Stimulated activated memory B cell treated with anti-CD40 and anti-IgM and Interleukin-4, amounts not matched to agents 10 μg/mL and 1 μg/mL and 100 μg/mL, for 72 hours (primary cell): ENCODE measurements around the gene MRPL22.
"Not testable (repeated sequence)": the region's sequence is repeated elsewhere in the genome, so short reads cannot be mapped to it uniquely, and the experiment has no call there.

Experiments used
- ATAC-seq: fragments of 150-1000 bp; cut with Tn5 transposase; 2 replicates; pipeline ENCODE4 v1.10.0; 2021
- H3K27ac Mint-ChIP-seq: one replicate; pipeline ENCODE4 v1.8.0; 2022; ENCODE audit warnings: mild to moderate bottlenecking, mixed read lengths
- H3K27me3 Mint-ChIP-seq: one replicate; pipeline ENCODE4 v1.8.0; 2022; ENCODE audit warnings: mixed read lengths
- H3K36me3 Mint-ChIP-seq: one replicate; pipeline ENCODE4 v1.8.0; 2022; ENCODE audit warnings: mixed read lengths
- H3K4me1 Mint-ChIP-seq: one replicate; pipeline ENCODE4 v1.8.0; 2022; ENCODE audit warnings: mixed read lengths
- H3K4me3 Mint-ChIP-seq: one replicate; pipeline ENCODE4 v1.8.0; 2022; ENCODE audit warnings: mild to moderate bottlenecking, moderate library complexity, mixed read lengths
- H3K9me3 Mint-ChIP-seq: one replicate; pipeline ENCODE4 v1.8.0; 2022; ENCODE audit warnings: mixed read lengths

MRPL22 gene

GRCh38 chr5:154966874-154967273 is 26.0 kb downstream of the MRPL22 start:
- Mint-ChIP-seq H3K9me3 (no peaks in the 10 kb centered on the region), H3K4me3 (no peak overlapping the region), H3K4me1 (no peaks in the 10 kb centered on the region), H3K27ac (no peak overlapping the region), H3K36me3 (peaks cover 56% of the 10 kb centered on the region), H3K27me3 (no peaks in the 10 kb centered on the region)
- ATAC-seq: no peak

- H3K4me1 Mint-ChIP-seq: no peaks in the 10 kb centered on the region
- H3K36me3 Mint-ChIP-seq: peaks cover 56% of the 10 kb centered on the region
- no peak for ATAC-seq
- H3K4me3 Mint-ChIP-seq: no peak overlapping the region
- H3K27me3 Mint-ChIP-seq: no peaks in the 10 kb centered on the region
- no peaks in the 10 kb centered on the region for H3K9me3 Mint-ChIP-seq
- H3K27ac Mint-ChIP-seq: no peak overlapping the region
Measured at GRCh38 chr5:154967421-154968024, 26.6 kb downstream of the MRPL22 start.

GRCh38 chr5:154968953-154969352 is 28.1 kb downstream of the MRPL22 start:
- no peaks in the 10 kb centered on the region for H3K4me1 Mint-ChIP-seq
- ATAC-seq: no peak
- no peaks in the 10 kb centered on the region for H3K27me3 Mint-ChIP-seq
- H3K36me3 Mint-ChIP-seq: peaks cover 49% of the 10 kb centered on the region
- no peaks in the 10 kb centered on the region for H3K9me3 Mint-ChIP-seq
- H3K4me3 Mint-ChIP-seq: no peak overlapping the region
- no peak overlapping the region for H3K27ac Mint-ChIP-seq

GRCh38 chr5:154970759-154971158 is 29.9 kb downstream of the MRPL22 start:
- ATAC-seq: no peak
- Mint-ChIP-seq H3K9me3 (peaks cover 4% of the 10 kb centered on the region), H3K4me3 (no peak overlapping the region), H3K27me3 (no peaks in the 10 kb centered on the region), H3K4me1 (no peaks in the 10 kb centered on the region), H3K27ac (no peak overlapping the region), H3K36me3 (peaks cover 39% of the 10 kb centered on the region)

GRCh38 chr5:154971501-154971900 is 30.6 kb downstream of the MRPL22 start:
- Mint-ChIP-seq H3K9me3 (peaks cover 6% of the 10 kb centered on the region), H3K4me1 (no peaks in the 10 kb centered on the region), H3K36me3 (peaks cover 37% of the 10 kb centered on the region), H3K27ac (no peak overlapping the region), H3K27me3 (no peaks in the 10 kb centered on the region), H3K4me3 (no peak overlapping the region)
- ATAC-seq: no peak

GRCh38 chr5:154972476-154973080 is 31.7 kb downstream of the MRPL22 start:
- ATAC-seq: no peak
- H3K4me1 Mint-ChIP-seq: no peaks in the 10 kb centered on the region
- H3K36me3 Mint-ChIP-seq: peaks cover 39% of the 10 kb centered on the region
- H3K27me3 Mint-ChIP-seq: no peaks in the 10 kb centered on the region
- peaks cover 9% of the 10 kb centered on the region for H3K9me3 Mint-ChIP-seq
- no peak overlapping the region for H3K27ac Mint-ChIP-seq
- H3K4me3 Mint-ChIP-seq: no peak overlapping the region

- H3K27ac Mint-ChIP-seq, H3K4me1 Mint-ChIP-seq, ATAC-seq, H3K9me3 Mint-ChIP-seq, H3K4me3 Mint-ChIP-seq, H3K27me3 Mint-ChIP-seq: not testable (repeated sequence)
- peaks cover 20% of the 10 kb centered on the region for H3K36me3 Mint-ChIP-seq
Measured at GRCh38 chr5:154976082-154976481, 35.2 kb downstream of the MRPL22 start.

GRCh38 chr5:154977409-154977808 is 36.5 kb downstream of the MRPL22 start:
- Mint-ChIP-seq H3K36me3 (peaks cover 20% of the 10 kb centered on the region), H3K4me1 (no peaks in the 10 kb centered on the region), H3K27me3 (no peaks in the 10 kb centered on the region), H3K9me3 (peaks cover 9% of the 10 kb centered on the region), H3K4me3 (no peak overlapping the region), H3K27ac (no peak overlapping the region)
- no peak for ATAC-seq

GRCh38 chr5:154978294-154978693 is 37.4 kb downstream of the MRPL22 start:
- H3K9me3 Mint-ChIP-seq, ATAC-seq, H3K27ac Mint-ChIP-seq: not testable (repeated sequence)

GRCh38 chr5:154984946-154985516 is 44.2 kb downstream of the MRPL22 start:
- ATAC-seq: no peak
- no peak overlapping the region for H3K27ac Mint-ChIP-seq
- H3K4me1 Mint-ChIP-seq: no peaks in the 10 kb centered on the region
- no peaks in the 10 kb centered on the region for H3K9me3 Mint-ChIP-seq
- no peak overlapping the region for H3K4me3 Mint-ChIP-seq
- peaks cover 14% of the 10 kb centered on the region for H3K27me3 Mint-ChIP-seq
- H3K36me3 Mint-ChIP-seq: no peaks in the 10 kb centered on the region

More at GRCh38 chr5:154978294-154978693, 37.4 kb downstream of the MRPL22 start:
- H3K27me3 Mint-ChIP-seq, H3K4me3 Mint-ChIP-seq, H3K4me1 Mint-ChIP-seq: not testable (repeated sequence)
- H3K36me3 Mint-ChIP-seq: peaks cover 20% of the 10 kb centered on the region

- Mint-ChIP-seq H3K27ac (no peak overlapping the region), H3K4me1 (no peaks in the 10 kb centered on the region), H3K4me3 (no peak overlapping the region), H3K36me3 (no peaks in the 10 kb centered on the region), H3K27me3 (peaks cover 14% of the 10 kb centered on the region), H3K9me3 (no peaks in the 10 kb centered on the region)
- ATAC-seq: no peak
Measured at GRCh38 chr5:154986151-154986550, 45.3 kb downstream of the MRPL22 start.

GRCh38 chr5:154989626-154990025 is 48.8 kb downstream of the MRPL22 start:
- H3K9me3 Mint-ChIP-seq: peaks cover 3% of the 10 kb centered on the region
- peaks cover 9% of the 10 kb centered on the region for H3K4me1 Mint-ChIP-seq
- no peak for ATAC-seq
- H3K4me3 Mint-ChIP-seq: no peak overlapping the region
- H3K27me3 Mint-ChIP-seq: peaks cover 14% of the 10 kb centered on the region
- H3K36me3 Mint-ChIP-seq: no peaks in the 10 kb centered on the region
- H3K27ac Mint-ChIP-seq: no peak overlapping the region

GRCh38 chr5:154993461-154993860 is 52.6 kb downstream of the MRPL22 start:
- Mint-ChIP-seq H3K27ac (no peak overlapping the region), H3K36me3 (no peaks in the 10 kb centered on the region), H3K9me3 (peaks cover 3% of the 10 kb centered on the region), H3K4me3 (no peak overlapping the region), H3K4me1 (peaks cover 9% of the 10 kb centered on the region), H3K27me3 (no peaks in the 10 kb centered on the region)
- ATAC-seq: no peak

- H3K4me1 Mint-ChIP-seq: peaks cover 9% of the 10 kb centered on the region
- peaks cover 3% of the 10 kb centered on the region for H3K9me3 Mint-ChIP-seq
- H3K4me3 Mint-ChIP-seq: no peak overlapping the region
- H3K27ac Mint-ChIP-seq: no peak overlapping the region
- no peaks in the 10 kb centered on the region for H3K27me3 Mint-ChIP-seq
- ATAC-seq: no peak
- no peaks in the 10 kb centered on the region for H3K36me3 Mint-ChIP-seq
Measured at GRCh38 chr5:154995679-154996078, 54.8 kb downstream of the MRPL22 start.

GRCh38 chr5:154997746-154998145 is 56.9 kb downstream of the MRPL22 start:
- Mint-ChIP-seq H3K4me3 (no peak overlapping the region), H3K27ac (no peak overlapping the region), H3K9me3 (peaks cover 3% of the 10 kb centered on the region), H3K27me3 (peaks cover 20% of the 10 kb centered on the region), H3K4me1 (peaks cover 9% of the 10 kb centered on the region), H3K36me3 (no peaks in the 10 kb centered on the region)
- no peak for ATAC-seq

GRCh38 chr5:154999865-155000264 is 59.0 kb downstream of the MRPL22 start:
- Mint-ChIP-seq H3K9me3 (no peaks in the 10 kb centered on the region), H3K36me3 (no peaks in the 10 kb centered on the region), H3K4me1 (no peaks in the 10 kb centered on the region), H3K27me3 (peaks cover 21% of the 10 kb centered on the region), H3K4me3 (no peak overlapping the region), H3K27ac (no peak overlapping the region)
- no peak for ATAC-seq
